ENCODE data around the gene COPZ2.

DNA sequence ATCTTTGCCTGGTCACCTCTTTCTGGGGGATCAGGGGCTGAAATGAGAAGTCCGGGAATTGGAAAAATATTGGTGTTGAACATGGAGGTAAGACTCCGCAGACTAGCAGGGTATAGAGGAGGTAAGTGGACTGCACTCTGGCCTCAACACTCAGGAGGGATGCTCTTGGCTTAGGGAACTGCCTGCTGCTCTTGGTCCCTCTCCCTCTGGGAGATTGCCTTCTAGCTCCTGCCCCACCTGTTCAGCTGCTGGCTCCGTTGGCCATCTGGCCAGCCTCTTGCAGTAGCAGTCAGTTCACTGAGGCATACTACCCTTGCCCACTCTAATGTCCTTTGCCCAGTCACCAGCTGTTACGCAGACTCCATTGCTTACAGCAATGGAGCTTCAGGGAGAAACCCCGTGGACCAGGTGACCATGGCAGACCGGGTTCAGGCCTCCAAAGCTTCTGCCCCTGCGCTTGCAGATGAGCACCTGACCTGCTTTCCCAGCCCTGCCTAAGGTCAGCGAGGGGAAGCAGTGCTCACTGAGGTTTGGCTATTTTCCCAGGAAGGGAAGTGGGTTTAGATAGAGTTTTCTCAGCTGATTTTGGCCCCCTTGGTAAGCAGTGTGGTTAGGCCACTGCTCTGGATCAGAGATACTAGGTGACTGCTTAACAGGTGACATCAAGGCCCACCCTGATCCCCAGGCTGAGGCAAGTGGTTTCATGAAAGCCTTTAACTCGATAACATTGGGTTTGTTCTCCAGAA is 54.8 kb downstream of the COPZ2 start:
- TF ChIP-seq POLR2A (IDR thresholded peaks at IDR 0.05; ENCODE audit: low read length) = no peak
- no peak for TF ChIP-seq GATA1 (IDR thresholded peaks at IDR 0.05; ENCODE audit: low read depth, low read length)

Data from erythroblast (primary cell).